ENCODE data around the gene SMC4. TPM values are rescaled to one million over a fixed set of nuclear protein-coding genes. Genes with fewer than 3 reads are reported as not detected.

Gene SMC4
- total RNA-seq, 1 experiment from 2014 or later, result 144 TPM

DNA sequence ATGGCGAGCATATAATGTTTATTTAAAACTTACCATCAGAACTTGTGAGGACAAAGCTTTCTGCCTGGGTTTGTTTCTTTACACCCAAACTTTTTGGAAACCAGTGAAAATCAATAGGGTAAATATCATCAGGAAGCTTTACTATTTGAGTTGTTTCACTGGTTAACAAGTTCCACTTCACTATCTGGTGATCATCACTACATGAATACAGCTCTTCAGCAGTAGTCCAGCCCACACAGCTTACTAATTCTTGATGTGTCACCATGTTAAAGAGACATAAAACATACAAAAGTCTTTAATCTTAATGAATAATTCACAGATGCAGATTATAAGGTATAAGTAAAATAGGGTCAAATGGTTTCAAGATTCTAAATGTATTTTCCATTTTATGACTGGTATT, 18.0 kb upstream of the SMC4 start:
- CTCF ChIA-PET, result no interaction called here

DNA sequence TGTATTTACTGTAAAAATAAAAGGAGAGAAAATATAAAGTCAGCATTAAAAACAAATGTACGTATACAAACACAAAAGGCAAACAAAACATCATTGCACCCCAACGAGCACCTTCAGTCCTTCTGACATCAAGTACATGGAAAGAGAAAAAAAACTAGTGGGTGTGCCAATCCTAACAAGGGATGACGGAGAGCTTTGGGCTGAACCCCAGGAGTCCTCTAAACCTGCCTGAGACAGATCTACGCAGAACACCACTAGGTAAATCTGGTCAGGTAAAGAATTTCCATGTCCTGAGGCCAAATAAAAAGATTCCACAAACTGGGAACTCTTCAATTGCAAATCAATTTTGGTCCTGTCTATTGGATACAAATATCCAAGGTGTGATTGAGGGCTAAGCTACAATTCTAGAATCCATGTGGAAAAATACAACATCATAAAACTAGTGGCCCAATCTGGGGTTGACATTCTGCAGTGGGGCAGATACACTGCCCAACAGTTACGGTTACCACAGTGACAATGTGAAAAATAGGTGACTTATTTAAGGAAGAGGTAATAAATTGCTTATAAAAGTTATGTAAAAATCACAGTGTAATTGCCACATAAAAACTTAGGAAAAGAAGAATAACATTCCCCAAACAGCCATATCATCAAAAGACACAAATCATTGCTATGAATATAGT, 14.7 kb upstream of the SMC4 start:
- TF ChIP-seq ZNF317 (CRISPR knock-in tag; IDR thresholded peaks at IDR 0.05; ENCODE audit: borderline replicate concordance, low read depth) (no peak), FOXK1 (CRISPR knock-in tag; IDR thresholded peaks at IDR 0.05) (no peak), RORB (CRISPR knock-in tag; IDR thresholded peaks at IDR 0.05) (no peak), SMAD4 (CRISPR knock-in tag; IDR thresholded peaks at IDR 0.05) (no peak), ZNF671 (CRISPR knock-in tag; IDR thresholded peaks at IDR 0.05) (no peak), CREB1 (CRISPR knock-in tag; IDR thresholded peaks at IDR 0.05) (no peak), MXD4 (CRISPR knock-in tag; IDR thresholded peaks at IDR 0.05; ENCODE audit: borderline replicate concordance) (no peak), TEAD4 (CRISPR knock-in tag; IDR thresholded peaks at IDR 0.05) (no peak), ZNF416 (CRISPR knock-in tag; IDR thresholded peaks at IDR 0.05) (no peak), SOX15 (CRISPR knock-in tag; IDR thresholded peaks at IDR 0.05) (no peak)
- TF ChIP-seq, protein P1, sequence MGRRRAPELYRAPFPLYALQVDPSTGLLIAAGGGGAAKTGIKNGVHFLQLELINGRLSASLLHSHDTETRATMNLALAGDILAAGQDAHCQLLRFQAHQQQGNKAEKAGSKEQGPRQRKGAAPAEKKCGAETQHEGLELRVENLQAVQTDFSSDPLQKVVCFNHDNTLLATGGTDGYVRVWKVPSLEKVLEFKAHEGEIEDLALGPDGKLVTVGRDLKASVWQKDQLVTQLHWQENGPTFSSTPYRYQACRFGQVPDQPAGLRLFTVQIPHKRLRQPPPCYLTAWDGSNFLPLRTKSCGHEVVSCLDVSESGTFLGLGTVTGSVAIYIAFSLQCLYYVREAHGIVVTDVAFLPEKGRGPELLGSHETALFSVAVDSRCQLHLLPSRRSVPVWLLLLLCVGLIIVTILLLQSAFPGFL (CRISPR knock-in tag; IDR thresholded peaks at IDR 0.05; ENCODE audit: borderline replicate concordance), result no peak
- TF ChIP-seq, protein P2, sequence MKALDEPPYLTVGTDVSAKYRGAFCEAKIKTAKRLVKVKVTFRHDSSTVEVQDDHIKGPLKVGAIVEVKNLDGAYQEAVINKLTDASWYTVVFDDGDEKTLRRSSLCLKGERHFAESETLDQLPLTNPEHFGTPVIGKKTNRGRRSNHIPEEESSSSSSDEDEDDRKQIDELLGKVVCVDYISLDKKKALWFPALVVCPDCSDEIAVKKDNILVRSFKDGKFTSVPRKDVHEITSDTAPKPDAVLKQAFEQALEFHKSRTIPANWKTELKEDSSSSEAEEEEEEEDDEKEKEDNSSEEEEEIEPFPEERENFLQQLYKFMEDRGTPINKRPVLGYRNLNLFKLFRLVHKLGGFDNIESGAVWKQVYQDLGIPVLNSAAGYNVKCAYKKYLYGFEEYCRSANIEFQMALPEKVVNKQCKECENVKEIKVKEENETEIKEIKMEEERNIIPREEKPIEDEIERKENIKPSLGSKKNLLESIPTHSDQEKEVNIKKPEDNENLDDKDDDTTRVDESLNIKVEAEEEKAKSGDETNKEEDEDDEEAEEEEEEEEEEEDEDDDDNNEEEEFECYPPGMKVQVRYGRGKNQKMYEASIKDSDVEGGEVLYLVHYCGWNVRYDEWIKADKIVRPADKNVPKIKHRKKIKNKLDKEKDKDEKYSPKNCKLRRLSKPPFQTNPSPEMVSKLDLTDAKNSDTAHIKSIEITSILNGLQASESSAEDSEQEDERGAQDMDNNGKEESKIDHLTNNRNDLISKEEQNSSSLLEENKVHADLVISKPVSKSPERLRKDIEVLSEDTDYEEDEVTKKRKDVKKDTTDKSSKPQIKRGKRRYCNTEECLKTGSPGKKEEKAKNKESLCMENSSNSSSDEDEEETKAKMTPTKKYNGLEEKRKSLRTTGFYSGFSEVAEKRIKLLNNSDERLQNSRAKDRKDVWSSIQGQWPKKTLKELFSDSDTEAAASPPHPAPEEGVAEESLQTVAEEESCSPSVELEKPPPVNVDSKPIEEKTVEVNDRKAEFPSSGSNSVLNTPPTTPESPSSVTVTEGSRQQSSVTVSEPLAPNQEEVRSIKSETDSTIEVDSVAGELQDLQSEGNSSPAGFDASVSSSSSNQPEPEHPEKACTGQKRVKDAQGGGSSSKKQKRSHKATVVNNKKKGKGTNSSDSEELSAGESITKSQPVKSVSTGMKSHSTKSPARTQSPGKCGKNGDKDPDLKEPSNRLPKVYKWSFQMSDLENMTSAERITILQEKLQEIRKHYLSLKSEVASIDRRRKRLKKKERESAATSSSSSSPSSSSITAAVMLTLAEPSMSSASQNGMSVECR (CRISPR knock-in tag; IDR thresholded peaks at IDR 0.05; ENCODE audit: borderline replicate concordance), result no peak
- TF ChIP-seq, protein P3, sequence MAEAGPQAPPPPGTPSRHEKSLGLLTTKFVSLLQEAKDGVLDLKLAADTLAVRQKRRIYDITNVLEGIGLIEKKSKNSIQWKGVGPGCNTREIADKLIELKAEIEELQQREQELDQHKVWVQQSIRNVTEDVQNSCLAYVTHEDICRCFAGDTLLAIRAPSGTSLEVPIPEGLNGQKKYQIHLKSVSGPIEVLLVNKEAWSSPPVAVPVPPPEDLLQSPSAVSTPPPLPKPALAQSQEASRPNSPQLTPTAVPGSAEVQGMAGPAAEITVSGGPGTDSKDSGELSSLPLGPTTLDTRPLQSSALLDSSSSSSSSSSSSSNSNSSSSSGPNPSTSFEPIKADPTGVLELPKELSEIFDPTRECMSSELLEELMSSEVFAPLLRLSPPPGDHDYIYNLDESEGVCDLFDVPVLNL (CRISPR knock-in tag; IDR thresholded peaks at IDR 0.05; ENCODE audit: borderline replicate concordance, low read depth), result no peak
- TF ChIP-seq, protein P4, sequence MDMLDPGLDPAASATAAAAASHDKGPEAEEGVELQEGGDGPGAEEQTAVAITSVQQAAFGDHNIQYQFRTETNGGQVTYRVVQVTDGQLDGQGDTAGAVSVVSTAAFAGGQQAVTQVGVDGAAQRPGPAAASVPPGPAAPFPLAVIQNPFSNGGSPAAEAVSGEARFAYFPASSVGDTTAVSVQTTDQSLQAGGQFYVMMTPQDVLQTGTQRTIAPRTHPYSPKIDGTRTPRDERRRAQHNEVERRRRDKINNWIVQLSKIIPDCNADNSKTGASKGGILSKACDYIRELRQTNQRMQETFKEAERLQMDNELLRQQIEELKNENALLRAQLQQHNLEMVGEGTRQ (CRISPR knock-in tag; IDR thresholded peaks at IDR 0.05), result no peak
- CTCF ChIA-PET, result no interaction called here
- ATAC-seq, result peak; percentile 88
- DNase-seq (ENCODE audit: low spot score), result no peak
- POLR2A ChIA-PET, result no interaction called here
- Mint-ChIP-seq H3K9me3 (no peaks in the 10 kb centered on the region), H3K4me1 (peaks cover 31% of the 10 kb centered on the region), H3K27me3 (ENCODE audit: low read depth) (no peaks in the 10 kb centered on the region), H3K4me3 (no peak overlapping the region), H3K27ac (peak overlapping the region; percentile 58), H3K36me3 (no peaks in the 10 kb centered on the region)

More for the DNA sequence above, 18.0 kb upstream of the SMC4 start:
- TF ChIP-seq FOXP1 (CRISPR knock-in tag; IDR thresholded peaks at IDR 0.05; ENCODE audit: borderline replicate concordance) (no peak), HMGA2 (CRISPR knock-in tag; IDR thresholded peaks at IDR 0.05) (no peak), PRRX2 (CRISPR knock-in tag; IDR thresholded peaks at IDR 0.05) (no peak)
- TF ChIP-seq, protein P5, sequence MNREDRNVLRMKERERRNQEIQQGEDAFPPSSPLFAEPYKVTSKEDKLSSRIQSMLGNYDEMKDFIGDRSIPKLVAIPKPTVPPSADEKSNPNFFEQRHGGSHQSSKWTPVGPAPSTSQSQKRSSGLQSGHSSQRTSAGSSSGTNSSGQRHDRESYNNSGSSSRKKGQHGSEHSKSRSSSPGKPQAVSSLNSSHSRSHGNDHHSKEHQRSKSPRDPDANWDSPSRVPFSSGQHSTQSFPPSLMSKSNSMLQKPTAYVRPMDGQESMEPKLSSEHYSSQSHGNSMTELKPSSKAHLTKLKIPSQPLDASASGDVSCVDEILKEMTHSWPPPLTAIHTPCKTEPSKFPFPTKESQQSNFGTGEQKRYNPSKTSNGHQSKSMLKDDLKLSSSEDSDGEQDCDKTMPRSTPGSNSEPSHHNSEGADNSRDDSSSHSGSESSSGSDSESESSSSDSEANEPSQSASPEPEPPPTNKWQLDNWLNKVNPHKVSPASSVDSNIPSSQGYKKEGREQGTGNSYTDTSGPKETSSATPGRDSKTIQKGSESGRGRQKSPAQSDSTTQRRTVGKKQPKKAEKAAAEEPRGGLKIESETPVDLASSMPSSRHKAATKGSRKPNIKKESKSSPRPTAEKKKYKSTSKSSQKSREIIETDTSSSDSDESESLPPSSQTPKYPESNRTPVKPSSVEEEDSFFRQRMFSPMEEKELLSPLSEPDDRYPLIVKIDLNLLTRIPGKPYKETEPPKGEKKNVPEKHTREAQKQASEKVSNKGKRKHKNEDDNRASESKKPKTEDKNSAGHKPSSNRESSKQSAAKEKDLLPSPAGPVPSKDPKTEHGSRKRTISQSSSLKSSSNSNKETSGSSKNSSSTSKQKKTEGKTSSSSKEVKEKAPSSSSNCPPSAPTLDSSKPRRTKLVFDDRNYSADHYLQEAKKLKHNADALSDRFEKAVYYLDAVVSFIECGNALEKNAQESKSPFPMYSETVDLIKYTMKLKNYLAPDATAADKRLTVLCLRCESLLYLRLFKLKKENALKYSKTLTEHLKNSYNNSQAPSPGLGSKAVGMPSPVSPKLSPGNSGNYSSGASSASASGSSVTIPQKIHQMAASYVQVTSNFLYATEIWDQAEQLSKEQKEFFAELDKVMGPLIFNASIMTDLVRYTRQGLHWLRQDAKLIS (CRISPR knock-in tag; IDR thresholded peaks at IDR 0.05; ENCODE audit: borderline replicate concordance), result no peak
- TF ChIP-seq, protein P6, sequence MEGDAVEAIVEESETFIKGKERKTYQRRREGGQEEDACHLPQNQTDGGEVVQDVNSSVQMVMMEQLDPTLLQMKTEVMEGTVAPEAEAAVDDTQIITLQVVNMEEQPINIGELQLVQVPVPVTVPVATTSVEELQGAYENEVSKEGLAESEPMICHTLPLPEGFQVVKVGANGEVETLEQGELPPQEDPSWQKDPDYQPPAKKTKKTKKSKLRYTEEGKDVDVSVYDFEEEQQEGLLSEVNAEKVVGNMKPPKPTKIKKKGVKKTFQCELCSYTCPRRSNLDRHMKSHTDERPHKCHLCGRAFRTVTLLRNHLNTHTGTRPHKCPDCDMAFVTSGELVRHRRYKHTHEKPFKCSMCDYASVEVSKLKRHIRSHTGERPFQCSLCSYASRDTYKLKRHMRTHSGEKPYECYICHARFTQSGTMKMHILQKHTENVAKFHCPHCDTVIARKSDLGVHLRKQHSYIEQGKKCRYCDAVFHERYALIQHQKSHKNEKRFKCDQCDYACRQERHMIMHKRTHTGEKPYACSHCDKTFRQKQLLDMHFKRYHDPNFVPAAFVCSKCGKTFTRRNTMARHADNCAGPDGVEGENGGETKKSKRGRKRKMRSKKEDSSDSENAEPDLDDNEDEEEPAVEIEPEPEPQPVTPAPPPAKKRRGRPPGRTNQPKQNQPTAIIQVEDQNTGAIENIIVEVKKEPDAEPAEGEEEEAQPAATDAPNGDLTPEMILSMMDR (IDR thresholded peaks at IDR 0.05), result no peak
- TF ChIP-seq, protein P7, sequence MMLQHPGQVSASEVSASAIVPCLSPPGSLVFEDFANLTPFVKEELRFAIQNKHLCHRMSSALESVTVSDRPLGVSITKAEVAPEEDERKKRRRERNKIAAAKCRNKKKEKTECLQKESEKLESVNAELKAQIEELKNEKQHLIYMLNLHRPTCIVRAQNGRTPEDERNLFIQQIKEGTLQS (CRISPR knock-in tag; conservative IDR thresholded peaks at IDR 0.05), result no peak
- DNase-seq (ENCODE audit: low spot score) (no peak), ATAC-seq (no peak)
- Mint-ChIP-seq H3K9me3 (no peaks in the 10 kb centered on the region), H3K27me3 (ENCODE audit: low read depth) (no peaks in the 10 kb centered on the region), H3K36me3 (no peaks in the 10 kb centered on the region), H3K4me1 (peaks cover 39% of the 10 kb centered on the region), H3K4me3 (no peak overlapping the region), H3K27ac (no peak overlapping the region)
- POLR2A ChIA-PET, result no interaction called here
